ENCODE data around the gene VASN. TPM values are rescaled to one million over a fixed set of nuclear protein-coding genes. Genes with fewer than 3 reads are reported as not detected.

The VASN gene
- total RNA-seq, 1 experiment from 2014 or later: 4.6 TPM

GRCh38 chr16:4356820-4357219 is 14.8 kb upstream of the VASN start:
- no peak for DNase-seq
- no peak overlapping the region for H3K4me3 ChIP-seq (ENCODE audit: insufficient read depth, low read depth, low read length)
- no peaks in the 10 kb centered on the region for H3K27me3 ChIP-seq (ENCODE audit: control insufficient read depth, insufficient read depth, low read length)
- H3K36me3 ChIP-seq (replicated peaks; ENCODE audit: control insufficient read depth, insufficient read depth, low read length): no peaks in the 10 kb centered on the region

DNA sequence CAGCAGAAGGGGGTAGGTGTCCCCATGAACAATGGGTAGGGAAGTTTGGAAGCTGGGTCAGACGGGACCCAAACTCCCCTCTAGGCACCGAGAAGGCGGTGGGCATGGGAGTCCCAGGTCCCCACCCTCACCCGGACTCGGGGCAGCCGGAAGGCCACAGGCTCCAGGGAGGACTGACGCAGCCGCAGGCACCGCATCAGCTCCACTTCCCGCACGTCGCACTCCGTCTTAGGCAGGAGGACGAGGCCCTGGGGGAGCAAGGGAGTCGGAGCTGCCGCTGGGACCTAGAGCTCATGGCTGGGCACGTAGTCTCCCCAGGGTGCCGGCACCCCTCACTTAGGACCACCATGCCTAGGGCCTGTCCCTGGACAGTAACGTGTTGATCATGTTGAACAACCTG is 13.4 kb upstream of the VASN start:
- no peak overlapping the region for H3K4me3 ChIP-seq (ENCODE audit: insufficient read depth, low read depth, low read length)
- H3K36me3 ChIP-seq (replicated peaks; ENCODE audit: control insufficient read depth, insufficient read depth, low read length): no peaks in the 10 kb centered on the region
- no peaks in the 10 kb centered on the region for H3K27me3 ChIP-seq (ENCODE audit: control insufficient read depth, insufficient read depth, low read length)
- DNase-seq: no peak

DNA sequence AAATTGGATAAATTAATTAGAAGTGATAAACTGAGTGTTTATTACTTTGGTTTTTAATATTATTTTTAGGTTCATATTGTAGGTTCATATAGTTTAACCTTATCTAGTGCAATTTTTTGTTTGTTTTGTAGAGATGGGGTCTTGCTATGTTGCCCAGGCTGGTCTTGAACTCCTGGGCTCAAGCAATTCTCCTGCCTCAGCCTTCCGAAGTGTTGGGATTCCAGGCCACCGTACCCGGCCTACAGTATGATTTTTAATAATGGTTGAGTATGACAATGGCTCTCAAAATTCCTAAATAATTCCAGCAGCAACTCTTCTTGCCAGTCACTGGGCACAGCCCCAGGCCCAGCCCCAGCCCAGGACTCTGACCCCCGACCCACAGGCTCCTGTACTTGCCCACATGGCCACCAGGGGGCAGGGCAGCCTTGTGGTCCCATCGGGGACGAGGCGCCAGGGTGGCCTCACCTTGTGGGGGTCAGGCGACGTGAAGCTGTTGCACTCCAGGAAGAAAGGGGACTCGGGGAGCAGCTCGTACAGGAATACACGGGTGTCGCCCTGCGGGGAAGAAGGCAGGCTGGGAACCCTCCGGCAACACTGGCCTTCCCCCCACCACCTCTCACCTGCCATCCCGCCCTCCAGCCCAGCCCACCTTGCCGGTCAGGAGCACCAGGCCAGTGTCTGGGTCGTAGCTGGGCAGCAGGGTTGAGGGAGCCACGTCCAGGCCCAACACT is 12.7 kb upstream of the VASN start:
- Histone ChIP-seq H3K27me3 (ENCODE audit: control insufficient read depth, insufficient read depth, low read length) (no peaks in the 10 kb centered on the region), H3K36me3 (replicated peaks; ENCODE audit: control insufficient read depth, insufficient read depth, low read length) (no peaks in the 10 kb centered on the region), H3K4me3 (ENCODE audit: insufficient read depth, low read depth, low read length) (no peak overlapping the region)
- DNase-seq: peak; percentile 98

GRCh38 chr16:4359914-4360313 is 11.7 kb upstream of the VASN start:
- H3K27me3 ChIP-seq (ENCODE audit: control insufficient read depth, insufficient read depth, low read length): no peaks in the 10 kb centered on the region
- DNase-seq: no peak
- H3K4me3 ChIP-seq (ENCODE audit: insufficient read depth, low read depth, low read length): no peak overlapping the region
- H3K36me3 ChIP-seq (replicated peaks; ENCODE audit: control insufficient read depth, insufficient read depth, low read length): no peaks in the 10 kb centered on the region

- DNase-seq: peak; percentile 90
- H3K4me3 ChIP-seq (ENCODE audit: insufficient read depth, low read depth, low read length): no peak overlapping the region
- no peaks in the 10 kb centered on the region for H3K27me3 ChIP-seq (ENCODE audit: control insufficient read depth, insufficient read depth, low read length)
Measured at GRCh38 chr16:4360538-4361021, 11.1 kb upstream of the VASN start.

DNA sequence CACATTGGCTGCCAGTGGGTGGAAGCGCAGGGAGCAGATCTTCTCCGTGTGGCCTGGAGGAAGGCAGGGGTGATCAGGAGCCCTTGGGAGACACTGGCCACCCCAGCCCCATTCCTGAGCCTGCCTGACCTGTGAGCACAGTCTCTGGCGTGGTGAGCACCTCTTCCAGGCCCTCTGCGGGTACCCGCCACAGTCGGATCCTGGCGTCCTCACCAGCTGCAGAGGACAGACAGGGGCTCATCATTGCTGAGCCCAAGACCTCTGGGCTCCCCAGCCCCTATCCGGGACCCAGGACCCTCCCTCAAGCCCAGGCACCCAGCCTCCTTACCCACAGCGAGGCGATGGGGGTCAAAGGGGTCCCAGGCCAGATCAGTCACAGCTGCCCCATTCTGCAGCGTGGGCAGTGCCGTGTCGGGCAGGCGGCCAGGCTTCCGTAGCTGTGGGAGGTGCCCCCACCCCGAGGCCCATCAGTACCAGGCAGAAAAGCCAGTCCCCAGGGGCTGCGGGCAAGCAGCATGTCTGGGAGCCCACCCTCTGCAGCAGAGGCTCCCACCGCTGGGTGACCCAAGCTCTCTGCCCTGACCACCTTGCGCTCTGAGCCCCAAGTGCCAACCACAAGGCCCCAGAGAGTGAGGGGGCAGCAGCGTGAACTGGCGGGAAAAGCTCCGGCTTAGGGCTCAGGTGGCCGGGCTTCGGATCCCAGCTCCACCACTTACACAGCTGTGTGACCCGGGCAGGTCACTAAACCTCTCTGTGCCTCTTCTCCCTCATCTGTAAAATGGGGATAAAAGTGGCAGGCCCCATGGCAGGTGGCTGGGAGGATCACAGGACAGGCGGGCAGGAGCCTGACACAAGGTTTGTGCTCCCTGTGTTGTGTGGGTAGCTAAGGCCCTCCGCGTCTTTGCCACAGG is 10.4 kb upstream of the VASN start:
- Histone ChIP-seq H3K27me3 (ENCODE audit: control insufficient read depth, insufficient read depth, low read length) (no peaks in the 10 kb centered on the region), H3K36me3 (replicated peaks; ENCODE audit: control insufficient read depth, insufficient read depth, low read length) (no peaks in the 10 kb centered on the region), H3K4me3 (ENCODE audit: insufficient read depth, low read depth, low read length) (no peak overlapping the region)
- DNase-seq: no peak

More at GRCh38 chr16:4360538-4361021, 11.1 kb upstream of the VASN start:
- no peaks in the 10 kb centered on the region for H3K36me3 ChIP-seq (replicated peaks; ENCODE audit: control insufficient read depth, insufficient read depth, low read length)

GRCh38 chr16:4361944-4362311 is 9.7 kb upstream of the VASN start:
- Histone ChIP-seq H3K27me3 (ENCODE audit: control insufficient read depth, insufficient read depth, low read length) (no peaks in the 10 kb centered on the region), H3K4me3 (ENCODE audit: insufficient read depth, low read depth, low read length) (no peak overlapping the region), H3K36me3 (replicated peaks; ENCODE audit: control insufficient read depth, insufficient read depth, low read length) (no peaks in the 10 kb centered on the region)
- DNase-seq: no peak

DNA sequence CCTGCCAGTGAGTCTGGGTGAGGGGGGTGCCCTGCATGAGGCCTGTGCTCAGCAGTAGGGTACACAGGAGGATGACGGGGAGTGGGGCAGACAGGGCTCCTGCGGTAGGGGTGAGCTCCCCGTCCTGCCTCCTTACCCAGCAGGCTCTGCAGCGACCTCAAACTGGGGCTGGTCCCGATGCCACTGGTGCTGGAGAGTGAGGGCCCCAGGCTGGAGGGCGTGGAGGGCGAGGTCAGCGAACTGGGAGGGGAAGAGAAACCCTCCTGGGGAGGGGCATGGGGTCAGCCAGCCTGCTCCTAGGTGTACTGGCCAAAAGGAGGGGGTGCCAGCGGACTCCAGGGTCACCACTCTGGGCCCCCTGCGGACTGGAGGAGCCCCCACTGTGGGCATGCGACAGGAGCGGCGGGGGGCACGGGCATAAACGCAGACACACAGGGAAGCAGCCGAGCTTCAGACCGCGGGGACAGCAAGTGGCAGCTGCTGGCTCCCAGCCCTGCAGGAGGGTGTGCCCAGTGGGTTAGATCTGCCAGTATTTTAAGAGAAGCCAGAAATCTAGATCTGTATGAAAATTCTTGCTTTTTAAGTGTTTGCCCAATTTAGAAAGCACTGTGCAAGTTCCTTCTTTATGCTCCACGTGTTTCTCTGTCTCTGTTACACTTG is 9.0 kb upstream of the VASN start:
- DNase-seq: no peak
- Histone ChIP-seq H3K27me3 (ENCODE audit: control insufficient read depth, insufficient read depth, low read length) (no peaks in the 10 kb centered on the region), H3K36me3 (replicated peaks; ENCODE audit: control insufficient read depth, insufficient read depth, low read length) (no peaks in the 10 kb centered on the region), H3K4me3 (ENCODE audit: insufficient read depth, low read depth, low read length) (no peak overlapping the region)

GRCh38 chr16:4364196-4365013 is 7.2 kb upstream of the VASN start:
- Histone ChIP-seq H3K27me3 (ENCODE audit: control insufficient read depth, insufficient read depth, low read length) (no peaks in the 10 kb centered on the region), H3K4me3 (ENCODE audit: insufficient read depth, low read depth, low read length) (no peak overlapping the region), H3K36me3 (replicated peaks; ENCODE audit: control insufficient read depth, insufficient read depth, low read length) (no peaks in the 10 kb centered on the region)
- no peak for DNase-seq

DNA sequence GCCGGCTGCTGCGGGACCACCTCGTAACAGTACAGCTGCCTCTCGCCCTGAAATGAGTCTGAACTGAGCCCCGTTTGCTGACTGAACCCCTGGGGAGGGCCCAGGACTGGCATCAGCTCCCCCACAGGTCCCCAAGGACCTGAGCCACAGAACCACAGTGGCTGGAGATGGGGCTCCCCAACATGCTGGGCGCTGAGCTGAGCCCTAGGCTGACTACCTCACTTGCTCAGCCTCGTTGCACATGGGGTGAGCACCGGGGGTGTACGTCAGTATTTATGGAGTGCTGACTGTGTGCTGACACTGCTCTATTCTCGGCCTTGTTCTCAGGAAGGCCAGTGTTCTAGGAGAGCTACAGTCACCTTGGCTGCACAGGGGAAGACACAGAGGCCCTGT is 6.6 kb upstream of the VASN start:
- no peak for DNase-seq
- Histone ChIP-seq H3K4me3 (ENCODE audit: insufficient read depth, low read depth, low read length) (no peak overlapping the region), H3K27me3 (ENCODE audit: control insufficient read depth, insufficient read depth, low read length) (no peaks in the 10 kb centered on the region), H3K36me3 (replicated peaks; ENCODE audit: control insufficient read depth, insufficient read depth, low read length) (no peaks in the 10 kb centered on the region)

- H3K36me3 ChIP-seq (replicated peaks; ENCODE audit: control insufficient read depth, insufficient read depth, low read length): no peaks in the 10 kb centered on the region
- no peaks in the 10 kb centered on the region; the same call in 1 of the 2 replicates for H3K27me3 ChIP-seq (ENCODE audit: control insufficient read depth, insufficient read depth, low read length)
- DNase-seq: no peak
- H3K4me3 ChIP-seq (ENCODE audit: insufficient read depth, low read depth, low read length): no peak overlapping the region
Measured at GRCh38 chr16:4365615-4366014, 6.0 kb upstream of the VASN start.

GRCh38 chr16:4366016-4366415 is 5.6 kb upstream of the VASN start:
- Histone ChIP-seq H3K27me3 (ENCODE audit: control insufficient read depth, insufficient read depth, low read length) (no peaks in the 10 kb centered on the region; the same call in 1 of the 2 replicates), H3K4me3 (ENCODE audit: insufficient read depth, low read depth, low read length) (no peak overlapping the region), H3K36me3 (replicated peaks; ENCODE audit: control insufficient read depth, insufficient read depth, low read length) (no peaks in the 10 kb centered on the region)
- no peak for DNase-seq

DNA sequence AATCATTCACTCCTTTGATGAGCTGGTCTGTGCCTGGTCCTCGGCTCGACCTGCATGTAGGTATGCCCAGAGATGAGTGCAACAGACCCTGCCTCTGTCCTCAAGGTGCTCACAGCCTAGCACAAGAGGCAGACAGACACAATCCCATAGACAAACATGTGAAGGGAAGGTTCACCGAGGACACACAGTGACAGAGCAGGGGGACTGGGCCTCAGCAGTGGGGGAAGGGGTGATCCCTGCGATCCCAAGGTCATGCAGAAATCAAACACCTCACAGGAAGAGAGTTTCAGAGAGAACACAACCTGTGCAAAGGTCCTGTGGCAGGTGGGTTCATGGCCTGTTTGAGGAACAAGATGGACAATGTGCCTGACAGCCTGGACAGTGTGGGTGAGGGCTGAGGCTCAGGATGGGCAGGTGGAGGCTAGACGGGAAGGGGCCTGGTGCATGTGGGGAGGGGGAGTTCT is 4.2 kb upstream of the VASN start:
- Histone ChIP-seq H3K4me3 (ENCODE audit: insufficient read depth, low read depth, low read length) (no peak overlapping the region), H3K27me3 (ENCODE audit: control insufficient read depth, insufficient read depth, low read length) (peaks cover 3% of the 10 kb centered on the region), H3K36me3 (replicated peaks; ENCODE audit: control insufficient read depth, insufficient read depth, low read length) (no peaks in the 10 kb centered on the region)
- no peak for DNase-seq

Data from H7 (cell line).